ENCODE data around the gene ARRDC3. TPM values are rescaled to one million over a fixed set of nuclear protein-coding genes. Genes with fewer than 3 reads are reported as not detected.

The ARRDC3 gene
- total and polyA plus RNA-seq, 9 of the 15 experiments (the other 6 are each of a cell fraction or from before 2014, with no cell fraction given): 15.3 to 58.1 (median 39.4) TPM

DNA sequence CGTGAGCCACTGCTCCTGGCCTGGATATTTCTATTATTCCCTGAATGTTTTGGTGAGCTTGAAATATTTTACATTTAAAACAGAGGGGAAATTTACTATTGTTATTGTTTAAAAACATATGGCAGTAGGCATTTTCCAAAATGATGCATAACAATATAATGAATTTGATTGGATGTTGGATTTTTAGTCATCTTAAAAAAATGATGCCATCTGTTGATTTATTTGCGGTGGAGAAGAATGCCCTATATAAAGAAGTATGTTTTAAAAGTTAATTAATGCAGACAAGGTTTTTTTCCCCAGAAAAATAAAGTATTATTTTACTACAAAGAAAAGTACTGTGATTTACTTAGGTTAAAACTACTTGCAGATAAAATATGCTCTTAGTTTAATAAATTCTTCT, 33.4 kb upstream of the ARRDC3 start:
- whole genome bisulfite sequencing (ENCODE audit: insufficient coverage, low coverage, missing lambda C conversion rate): 39% methylated on average over 2 of the region's 2 CpGs
- DNase-seq (ENCODE audit: extremely low read depth in 1 of 4, low spot score in 3 of 4): no peak
- Histone ChIP-seq H3K4me3 (no peak overlapping the region), H3K27ac (ENCODE audit: extremely low read depth, low read depth, low read length) (no peak overlapping the region), H3K9me3 (replicated peaks; ENCODE audit: control insufficient read depth, insufficient read depth, low read depth, low read length) (no peaks in the 10 kb centered on the region), H3K9me1 (ENCODE audit: control insufficient read depth, insufficient read depth, low read length) (no peaks in the 10 kb centered on the region), H3K36me3 (ENCODE audit: control insufficient read depth, insufficient read depth, low read length) (no peaks in the 10 kb centered on the region), H3K4me1 (replicated peaks in 1 of 2; ENCODE audit: control insufficient read depth in 2 of 2, insufficient read depth in 2 of 2, low read length in 2 of 2) (no peaks in the 10 kb centered on the region), H3K27me3 (ENCODE audit: control insufficient read depth in 2 of 2, insufficient read depth in 2 of 2, low read length in 2 of 2) (no peaks in the 10 kb centered on the region), H3K9ac (ENCODE audit: insufficient read depth in 1 of 2, low read depth in 2 of 2, low read length in 2 of 2) (no peak overlapping the region), H3K79me2 (ENCODE audit: control insufficient read depth, insufficient read depth, low read length) (no peaks in the 10 kb centered on the region), H4K20me1 (replicated peaks; ENCODE audit: control insufficient read depth, insufficient read depth, low read length) (no peaks in the 10 kb centered on the region), H3K4me2 (ENCODE audit: insufficient read depth, low read length) (no peak overlapping the region), H2AFZ (ENCODE audit: low read depth, low read length) (no peak overlapping the region)
- no peak for ATAC-seq
- ChIA-PET CTCF (ENCODE audit: low intra/inter-chr PET ratio) (no interaction called here), POLR2A (interaction anchor here (1.1 kb wide), 1 partner anchor 33 kb away, joined by 7 read pairs; the partner anchor contains the start of gene ARRDC3)
- in situ Hi-C loops (cut with MboI): no loop called here
- intact Hi-C loops (cut with micrococcal nuclease): loop anchor here (5.0 kb wide), 2 partner anchors 484 to 614 kb away; no protein-coding TSS in a partner anchor
- FAIRE-seq: no peak
- no TSS peak for BruUV-seq (replicated peaks)
- no peak for TF ChIP-seq ETS2 (tag; IDR thresholded peaks at IDR 0.05; ENCODE audit: borderline replicate concordance, poor library complexity, severe bottlenecking)
- no peak for TF ChIP-seq HIVEP1 (CRISPR knock-in tag; IDR thresholded peaks at IDR 0.05)
- no peak for TF ChIP-seq FOS (IDR thresholded peaks at IDR 0.05; ENCODE audit: extremely low read depth, insufficient read length)
- TF ChIP-seq, protein P1, sequence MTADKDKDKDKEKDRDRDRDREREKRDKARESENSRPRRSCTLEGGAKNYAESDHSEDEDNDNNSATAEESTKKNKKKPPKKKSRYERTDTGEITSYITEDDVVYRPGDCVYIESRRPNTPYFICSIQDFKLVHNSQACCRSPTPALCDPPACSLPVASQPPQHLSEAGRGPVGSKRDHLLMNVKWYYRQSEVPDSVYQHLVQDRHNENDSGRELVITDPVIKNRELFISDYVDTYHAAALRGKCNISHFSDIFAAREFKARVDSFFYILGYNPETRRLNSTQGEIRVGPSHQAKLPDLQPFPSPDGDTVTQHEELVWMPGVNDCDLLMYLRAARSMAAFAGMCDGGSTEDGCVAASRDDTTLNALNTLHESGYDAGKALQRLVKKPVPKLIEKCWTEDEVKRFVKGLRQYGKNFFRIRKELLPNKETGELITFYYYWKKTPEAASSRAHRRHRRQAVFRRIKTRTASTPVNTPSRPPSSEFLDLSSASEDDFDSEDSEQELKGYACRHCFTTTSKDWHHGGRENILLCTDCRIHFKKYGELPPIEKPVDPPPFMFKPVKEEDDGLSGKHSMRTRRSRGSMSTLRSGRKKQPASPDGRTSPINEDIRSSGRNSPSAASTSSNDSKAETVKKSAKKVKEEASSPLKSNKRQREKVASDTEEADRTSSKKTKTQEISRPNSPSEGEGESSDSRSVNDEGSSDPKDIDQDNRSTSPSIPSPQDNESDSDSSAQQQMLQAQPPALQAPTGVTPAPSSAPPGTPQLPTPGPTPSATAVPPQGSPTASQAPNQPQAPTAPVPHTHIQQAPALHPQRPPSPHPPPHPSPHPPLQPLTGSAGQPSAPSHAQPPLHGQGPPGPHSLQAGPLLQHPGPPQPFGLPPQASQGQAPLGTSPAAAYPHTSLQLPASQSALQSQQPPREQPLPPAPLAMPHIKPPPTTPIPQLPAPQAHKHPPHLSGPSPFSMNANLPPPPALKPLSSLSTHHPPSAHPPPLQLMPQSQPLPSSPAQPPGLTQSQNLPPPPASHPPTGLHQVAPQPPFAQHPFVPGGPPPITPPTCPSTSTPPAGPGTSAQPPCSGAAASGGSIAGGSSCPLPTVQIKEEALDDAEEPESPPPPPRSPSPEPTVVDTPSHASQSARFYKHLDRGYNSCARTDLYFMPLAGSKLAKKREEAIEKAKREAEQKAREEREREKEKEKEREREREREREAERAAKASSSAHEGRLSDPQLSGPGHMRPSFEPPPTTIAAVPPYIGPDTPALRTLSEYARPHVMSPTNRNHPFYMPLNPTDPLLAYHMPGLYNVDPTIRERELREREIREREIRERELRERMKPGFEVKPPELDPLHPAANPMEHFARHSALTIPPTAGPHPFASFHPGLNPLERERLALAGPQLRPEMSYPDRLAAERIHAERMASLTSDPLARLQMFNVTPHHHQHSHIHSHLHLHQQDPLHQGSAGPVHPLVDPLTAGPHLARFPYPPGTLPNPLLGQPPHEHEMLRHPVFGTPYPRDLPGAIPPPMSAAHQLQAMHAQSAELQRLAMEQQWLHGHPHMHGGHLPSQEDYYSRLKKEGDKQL (CRISPR knock-in tag; IDR thresholded peaks at IDR 0.05; ENCODE audit: borderline replicate concordance): no peak
- TF ChIP-seq ZNF77 (CRISPR knock-in tag; IDR thresholded peaks at IDR 0.05): no peak
- no peak for TF ChIP-seq TBP (optimal IDR thresholded peaks at IDR 0.05; ENCODE audit: low read depth, low read length)
- TF ChIP-seq, protein P2, sequence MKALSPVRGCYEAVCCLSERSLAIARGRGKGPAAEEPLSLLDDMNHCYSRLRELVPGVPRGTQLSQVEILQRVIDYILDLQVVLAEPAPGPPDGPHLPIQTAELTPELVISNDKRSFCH (CRISPR knock-in tag; IDR thresholded peaks at IDR 0.05): no peak
- TF ChIP-seq, protein P2 (tag; IDR thresholded peaks at IDR 0.05): no peak
- TF ChIP-seq ZNF224 (CRISPR knock-in tag; IDR thresholded peaks at IDR 0.05): no peak
- TF ChIP-seq SAFB2 (IDR thresholded peaks at IDR 0.05; ENCODE audit: borderline replicate concordance, low read depth, low read length, severe bottlenecking): no peak
- no peak for TF ChIP-seq LCOR (CRISPR knock-in tag; IDR thresholded peaks at IDR 0.05)
- no peak for TF ChIP-seq PTBP1 (IDR thresholded peaks at IDR 0.05; ENCODE audit: low read depth, low read length)
- TF ChIP-seq IRF2 (CRISPR knock-in tag; IDR thresholded peaks at IDR 0.05): no peak
- no peak for TF ChIP-seq RAD21 (CRISPR knock-in tag; conservative IDR thresholded peaks at IDR 0.05 in 1 of 2, IDR thresholded peaks at IDR 0.05 in 1 of 2)
- TF ChIP-seq HNRNPUL1 (IDR thresholded peaks at IDR 0.05; ENCODE audit: low read length): no peak
- TF ChIP-seq, protein P3, sequence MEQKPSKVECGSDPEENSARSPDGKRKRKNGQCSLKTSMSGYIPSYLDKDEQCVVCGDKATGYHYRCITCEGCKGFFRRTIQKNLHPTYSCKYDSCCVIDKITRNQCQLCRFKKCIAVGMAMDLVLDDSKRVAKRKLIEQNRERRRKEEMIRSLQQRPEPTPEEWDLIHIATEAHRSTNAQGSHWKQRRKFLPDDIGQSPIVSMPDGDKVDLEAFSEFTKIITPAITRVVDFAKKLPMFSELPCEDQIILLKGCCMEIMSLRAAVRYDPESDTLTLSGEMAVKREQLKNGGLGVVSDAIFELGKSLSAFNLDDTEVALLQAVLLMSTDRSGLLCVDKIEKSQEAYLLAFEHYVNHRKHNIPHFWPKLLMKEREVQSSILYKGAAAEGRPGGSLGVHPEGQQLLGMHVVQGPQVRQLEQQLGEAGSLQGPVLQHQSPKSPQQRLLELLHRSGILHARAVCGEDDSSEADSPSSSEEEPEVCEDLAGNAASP (IDR thresholded peaks at IDR 0.05): no peak
